Lower lobe of right lung (tissue), 2 donors: ENCODE data around the gene STX1A. TPM values are rescaled to one million over a fixed set of nuclear protein-coding genes. Genes with fewer than 3 reads are reported as not detected.

Experiments
- ATAC-seq, 2 donors: fragments of 200-7000 bp; cut with Tn5 transposase; one replicate each; pipeline ENCODE4 v1.9.1; 2020 to 2022; ENCODE audit warnings: mild to moderate bottlenecking in 2 of 2, moderate library complexity in 2 of 2
- DNase-seq: peaks from one replicate; pipeline ENCODE4 v3.0.0-alpha.2; 2020
- H3K27ac ChIP-seq: fragments of 200-600 bp; one replicate; pipeline ENCODE4 v1.8.0; 2022
- H3K27me3 ChIP-seq: fragments of 200-600 bp; one replicate; pipeline ENCODE4 v1.8.0; 2022; ENCODE audit warnings: low read depth
- H3K36me3 ChIP-seq: fragments of 200-600 bp; one replicate; pipeline ENCODE4 v1.8.0; 2022; ENCODE audit warnings: mild to moderate bottlenecking
- H3K4me1 ChIP-seq: fragments of 200-600 bp; one replicate; pipeline ENCODE4 v1.8.0; 2022
- H3K4me3 ChIP-seq: fragments of 200-600 bp; one replicate; pipeline ENCODE4 v1.8.0; 2022; ENCODE audit warnings: mild to moderate bottlenecking
- H3K9me3 ChIP-seq: fragments of 200-600 bp; one replicate; pipeline ENCODE4 v1.8.0; 2022
- intact Hi-C: fragments of 100-400 bp; cut with DNase I; formaldehyde crosslinking; loops from one replicate; pipeline ENCODE4 v1.11.0; 2022
- total RNA-seq: library from RNA; stranded (reverse); fragmentation: NEBNext Ultra II Directional; extraction: Animal tissue kit (Norgen Biotek cat#: 25700); gene quantifications from one replicate; pipeline ENCODE4 v1.2.1, GENCODE V29; 2021
- TF ChIP-seq, protein P1 (sequence below): fragments of 200-600 bp; IDR thresholded peaks from one replicate; pipeline ENCODE4 v1.8.0; 2022; ENCODE audit warnings: antibody characterized with exemption, mild to moderate bottlenecking
- donor health status: DM: no; HTN: yes; CAD: no; lungs with severe emphysema.

The STX1A gene
- total RNA-seq, 1 donor from 2014 or later = 6.6 TPM

DNA sequence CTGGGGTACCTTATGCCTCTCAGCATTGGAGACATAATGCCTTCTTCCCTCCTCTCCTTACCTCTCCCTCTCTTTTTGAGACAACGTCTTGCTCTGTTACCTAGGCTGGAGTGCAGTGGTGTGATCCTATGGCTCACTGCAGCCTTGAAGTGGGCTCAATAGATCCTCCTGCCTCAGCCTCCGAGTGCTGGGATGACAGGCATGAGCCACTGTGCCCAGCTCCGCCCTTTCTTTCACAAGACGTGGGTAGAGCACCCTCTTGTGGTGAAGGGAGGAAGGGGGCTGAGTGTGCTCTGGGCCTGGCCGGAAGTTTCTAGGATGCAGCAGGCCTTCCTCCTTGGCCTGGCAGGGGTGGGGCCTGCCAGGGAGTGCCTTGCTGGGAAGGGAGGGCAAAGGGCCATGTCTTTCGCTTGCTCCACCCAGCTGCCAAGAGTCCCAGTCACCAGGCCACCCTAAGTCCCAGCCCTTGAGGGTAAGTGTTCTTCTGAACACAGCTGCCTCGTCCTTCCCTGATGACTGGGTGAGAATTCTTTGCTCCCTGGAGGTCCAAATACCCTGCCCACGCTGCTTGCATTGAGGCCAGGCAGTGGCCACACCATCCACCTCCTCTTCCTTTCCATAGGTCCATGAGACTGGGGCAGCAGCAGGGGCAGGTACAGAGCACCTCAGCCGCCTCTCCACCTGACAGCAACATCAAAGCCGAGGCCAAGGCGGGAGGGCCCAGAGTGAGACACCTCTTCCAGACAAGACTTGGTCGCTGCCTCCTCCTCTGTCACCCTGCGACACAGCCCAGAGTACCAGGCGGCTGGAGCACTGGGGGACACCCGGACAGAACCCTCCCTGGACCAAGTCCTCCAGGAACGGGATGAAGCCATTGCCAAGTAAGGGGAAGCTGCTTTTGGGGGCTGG lies 15.4 kb upstream of the STX1A start:
- TF ChIP-seq, protein P1, sequence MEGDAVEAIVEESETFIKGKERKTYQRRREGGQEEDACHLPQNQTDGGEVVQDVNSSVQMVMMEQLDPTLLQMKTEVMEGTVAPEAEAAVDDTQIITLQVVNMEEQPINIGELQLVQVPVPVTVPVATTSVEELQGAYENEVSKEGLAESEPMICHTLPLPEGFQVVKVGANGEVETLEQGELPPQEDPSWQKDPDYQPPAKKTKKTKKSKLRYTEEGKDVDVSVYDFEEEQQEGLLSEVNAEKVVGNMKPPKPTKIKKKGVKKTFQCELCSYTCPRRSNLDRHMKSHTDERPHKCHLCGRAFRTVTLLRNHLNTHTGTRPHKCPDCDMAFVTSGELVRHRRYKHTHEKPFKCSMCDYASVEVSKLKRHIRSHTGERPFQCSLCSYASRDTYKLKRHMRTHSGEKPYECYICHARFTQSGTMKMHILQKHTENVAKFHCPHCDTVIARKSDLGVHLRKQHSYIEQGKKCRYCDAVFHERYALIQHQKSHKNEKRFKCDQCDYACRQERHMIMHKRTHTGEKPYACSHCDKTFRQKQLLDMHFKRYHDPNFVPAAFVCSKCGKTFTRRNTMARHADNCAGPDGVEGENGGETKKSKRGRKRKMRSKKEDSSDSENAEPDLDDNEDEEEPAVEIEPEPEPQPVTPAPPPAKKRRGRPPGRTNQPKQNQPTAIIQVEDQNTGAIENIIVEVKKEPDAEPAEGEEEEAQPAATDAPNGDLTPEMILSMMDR = peak; percentile 89
- H3K9me3 ChIP-seq = no peaks in the 10 kb centered on the region
- H3K27me3 ChIP-seq = no peaks in the 10 kb centered on the region
- ATAC-seq = peak; percentile 76 to 87
- H3K36me3 ChIP-seq = peaks cover 17% of the 10 kb centered on the region
- peaks cover 25% of the 10 kb centered on the region for H3K4me1 ChIP-seq
- no peak overlapping the region for H3K4me3 ChIP-seq
- DNase-seq = peak; percentile 91
- H3K27ac ChIP-seq = peak overlapping the region; percentile 80
- intact Hi-C loops = no loop called here

DNA sequence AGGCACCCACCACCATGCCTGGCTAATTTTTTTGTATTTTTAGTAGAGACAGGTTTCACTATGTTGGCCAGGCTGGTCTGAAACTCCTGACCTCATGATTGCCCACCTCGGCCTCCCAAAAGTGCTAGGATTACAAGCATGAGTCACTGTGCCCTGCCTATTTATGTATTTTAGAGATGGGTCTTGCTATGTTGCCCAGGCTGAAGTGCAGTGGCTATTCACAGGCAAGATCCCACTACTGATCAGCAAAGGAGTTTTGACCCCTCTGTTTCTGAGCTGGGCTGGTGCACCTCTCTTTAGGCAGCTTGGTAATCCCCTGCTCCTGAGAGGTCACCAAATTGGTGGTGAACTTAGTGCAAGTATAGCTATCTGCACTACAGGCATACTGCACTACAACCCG lies 12.9 kb upstream of the STX1A start:
- ATAC-seq (no peak), DNase-seq (no peak)
- TF ChIP-seq, protein P1 = no peak
- H3K4me1 ChIP-seq = peaks cover 17% of the 10 kb centered on the region
- H3K36me3 ChIP-seq = peaks cover 17% of the 10 kb centered on the region
- H3K27me3 ChIP-seq = no peaks in the 10 kb centered on the region
- no peak overlapping the region for H3K27ac ChIP-seq
- intact Hi-C loops = no loop called here
- H3K9me3 ChIP-seq = no peaks in the 10 kb centered on the region
- H3K4me3 ChIP-seq = no peak overlapping the region

DNA sequence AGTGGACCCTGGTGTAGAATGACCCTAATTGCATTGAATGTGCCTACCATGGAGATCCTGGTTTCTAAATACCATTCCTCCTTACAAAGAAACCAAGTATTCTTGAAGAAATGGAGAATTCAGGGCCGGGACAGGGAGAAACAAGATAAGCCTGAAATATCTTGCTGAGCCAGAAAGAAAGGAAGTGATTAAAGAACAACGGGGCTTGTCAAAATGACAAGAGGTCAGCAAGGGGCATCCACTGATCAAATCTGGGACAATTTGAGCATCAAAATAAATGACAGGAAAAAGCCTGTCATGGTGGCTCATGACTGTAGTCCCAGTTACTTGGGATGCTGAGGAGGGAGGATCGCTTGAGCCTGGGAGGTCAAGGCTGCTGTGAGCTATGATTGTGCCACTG lies 11.0 kb upstream of the STX1A start:
- H3K27me3 ChIP-seq = peaks cover 9% of the 10 kb centered on the region
- no peaks in the 10 kb centered on the region for H3K36me3 ChIP-seq
- no peaks in the 10 kb centered on the region for H3K9me3 ChIP-seq
- TF ChIP-seq, protein P1 = no peak
- intact Hi-C loops = no loop called here
- H3K27ac ChIP-seq = no peak overlapping the region
- DNase-seq (no peak), ATAC-seq (no peak)
- H3K4me3 ChIP-seq = no peak overlapping the region
- peaks cover 11% of the 10 kb centered on the region for H3K4me1 ChIP-seq

DNA sequence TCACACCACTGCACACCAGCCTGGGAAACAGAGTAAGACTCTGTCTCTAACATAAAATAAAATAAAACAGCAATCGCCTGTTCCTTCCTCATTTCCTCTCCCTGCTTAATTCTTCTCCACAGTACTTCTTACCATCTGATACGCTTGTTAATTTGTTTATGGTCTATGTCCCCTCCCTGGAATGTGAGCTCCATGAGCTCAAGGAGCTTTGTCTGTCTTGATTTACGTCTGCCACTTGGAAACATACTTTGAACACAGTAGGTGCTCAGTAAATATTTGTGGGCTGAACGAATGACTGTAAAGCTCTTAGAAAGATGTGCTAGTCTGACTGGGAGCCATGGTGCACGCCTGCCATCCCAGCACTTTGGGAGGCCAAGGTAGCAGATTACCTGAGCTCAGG lies 9.1 kb upstream of the STX1A start:
- no peak overlapping the region for H3K27ac ChIP-seq
- ATAC-seq (no peak), DNase-seq (no peak)
- H3K36me3 ChIP-seq = no peaks in the 10 kb centered on the region
- H3K27me3 ChIP-seq = peaks cover 9% of the 10 kb centered on the region
- no peaks in the 10 kb centered on the region for H3K4me1 ChIP-seq
- intact Hi-C loops = loop anchor here (10.0 kb wide), 1 partner anchor 124 kb away; no protein-coding TSS in a partner anchor
- no peak overlapping the region for H3K4me3 ChIP-seq
- no peaks in the 10 kb centered on the region for H3K9me3 ChIP-seq
- TF ChIP-seq, protein P1 = no peak

DNA sequence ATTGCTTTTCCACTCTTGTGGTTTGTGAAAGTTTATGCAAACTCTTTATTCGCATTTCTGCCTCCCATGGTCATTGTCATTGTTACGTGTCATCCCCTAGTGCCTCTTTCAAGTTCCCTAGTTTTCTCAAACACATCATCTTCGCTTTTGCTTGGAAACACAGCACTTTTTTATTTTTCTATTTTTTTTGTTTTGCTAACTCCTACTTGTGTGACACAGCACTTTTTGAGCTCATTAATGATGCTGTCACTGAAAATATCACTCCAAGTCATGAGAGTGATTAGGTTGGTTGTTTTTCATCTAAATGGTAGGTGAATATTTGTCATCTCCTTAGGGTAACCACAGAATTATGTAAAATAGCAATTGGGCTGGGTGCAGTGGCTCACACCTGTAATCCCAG lies 8.5 kb upstream of the STX1A start:
- no peak for ATAC-seq
- intact Hi-C loops = loop anchor here (10.0 kb wide), 1 partner anchor 123 kb away; no protein-coding TSS in a partner anchor

More for the DNA sequence above, 8.5 kb upstream of the STX1A start:
- H3K4me1 ChIP-seq = no peaks in the 10 kb centered on the region
- no peaks in the 10 kb centered on the region for H3K9me3 ChIP-seq
- peaks cover 9% of the 10 kb centered on the region for H3K27me3 ChIP-seq
- H3K36me3 ChIP-seq = no peaks in the 10 kb centered on the region
- TF ChIP-seq, protein P1 = no peak
- no peak for DNase-seq
- H3K27ac ChIP-seq = no peak overlapping the region
- H3K4me3 ChIP-seq = no peak overlapping the region
